Measurements from ENCODE around the gene C10orf62.
A peak's percentile ranks its signal among the peaks of the same experiment; 100 is the strongest.

DNA sequence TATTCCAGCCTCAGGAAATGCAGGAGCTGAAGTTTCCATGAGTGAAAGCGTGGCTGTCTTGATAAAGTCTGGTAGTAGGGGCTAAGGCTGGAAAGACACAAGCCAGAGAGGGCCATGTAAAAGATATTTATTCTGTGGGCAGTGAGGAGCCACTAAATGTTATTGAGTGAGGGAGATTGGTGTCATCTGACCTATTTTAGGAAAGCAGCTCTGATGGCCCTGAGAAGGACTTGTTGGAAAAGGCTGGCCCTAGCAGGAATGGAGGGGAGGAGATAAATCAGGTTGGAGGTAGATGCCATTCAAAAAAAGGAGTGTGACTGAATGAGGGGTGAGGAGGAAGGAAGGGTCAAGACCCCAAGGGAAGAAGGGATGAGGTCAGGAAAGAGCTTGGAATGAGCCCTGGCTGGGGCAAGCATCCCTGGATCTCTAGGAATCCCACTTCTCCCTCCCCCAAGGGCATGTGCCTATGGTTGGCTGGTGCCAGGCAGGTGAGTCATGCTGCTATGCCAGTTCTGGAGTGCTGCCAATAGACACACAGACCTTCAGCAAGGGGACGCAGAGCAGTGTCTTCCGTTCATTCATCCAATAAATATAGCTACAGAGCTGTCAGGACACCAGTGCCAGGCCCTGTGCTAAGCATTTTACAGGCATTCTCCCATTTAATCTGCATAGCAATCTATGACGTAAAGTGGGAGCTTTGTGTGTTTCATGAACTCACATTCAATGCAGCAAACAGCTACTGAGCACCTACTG lies 15.0 kb upstream of the C10orf62 start:
- TF ChIP-seq POLR2AphosphoS5 (IDR thresholded peaks at IDR 0.05; ENCODE audit: insufficient read depth, low read depth, low read length), result peak; percentile 73
- TF ChIP-seq, protein P1, sequence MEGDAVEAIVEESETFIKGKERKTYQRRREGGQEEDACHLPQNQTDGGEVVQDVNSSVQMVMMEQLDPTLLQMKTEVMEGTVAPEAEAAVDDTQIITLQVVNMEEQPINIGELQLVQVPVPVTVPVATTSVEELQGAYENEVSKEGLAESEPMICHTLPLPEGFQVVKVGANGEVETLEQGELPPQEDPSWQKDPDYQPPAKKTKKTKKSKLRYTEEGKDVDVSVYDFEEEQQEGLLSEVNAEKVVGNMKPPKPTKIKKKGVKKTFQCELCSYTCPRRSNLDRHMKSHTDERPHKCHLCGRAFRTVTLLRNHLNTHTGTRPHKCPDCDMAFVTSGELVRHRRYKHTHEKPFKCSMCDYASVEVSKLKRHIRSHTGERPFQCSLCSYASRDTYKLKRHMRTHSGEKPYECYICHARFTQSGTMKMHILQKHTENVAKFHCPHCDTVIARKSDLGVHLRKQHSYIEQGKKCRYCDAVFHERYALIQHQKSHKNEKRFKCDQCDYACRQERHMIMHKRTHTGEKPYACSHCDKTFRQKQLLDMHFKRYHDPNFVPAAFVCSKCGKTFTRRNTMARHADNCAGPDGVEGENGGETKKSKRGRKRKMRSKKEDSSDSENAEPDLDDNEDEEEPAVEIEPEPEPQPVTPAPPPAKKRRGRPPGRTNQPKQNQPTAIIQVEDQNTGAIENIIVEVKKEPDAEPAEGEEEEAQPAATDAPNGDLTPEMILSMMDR (IDR thresholded peaks at IDR 0.05; ENCODE audit: extremely low read depth in 1 of 2, insufficient read depth in 1 of 2, low read depth in 1 of 2, low read length in 2 of 2), result no peak
- TF ChIP-seq JUN (IDR thresholded peaks at IDR 0.05; ENCODE audit: borderline replicate concordance, insufficient read depth, insufficient read length, low read depth), result peak; percentile 84
- TF ChIP-seq, protein P2, sequence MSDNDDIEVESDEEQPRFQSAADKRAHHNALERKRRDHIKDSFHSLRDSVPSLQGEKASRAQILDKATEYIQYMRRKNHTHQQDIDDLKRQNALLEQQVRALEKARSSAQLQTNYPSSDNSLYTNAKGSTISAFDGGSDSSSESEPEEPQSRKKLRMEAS (IDR thresholded peaks at IDR 0.05; ENCODE audit: insufficient read depth, insufficient read length), result no peak
- no peak for TF ChIP-seq POLR2A (IDR thresholded peaks at IDR 0.05; ENCODE audit: low read depth, low read length)
- TF ChIP-seq EZH2 (IDR thresholded peaks at IDR 0.05; ENCODE audit: borderline replicate concordance, low read depth, low read length, severe bottlenecking), result no peak
- peak; percentile 70 for TF ChIP-seq GATA2 (IDR thresholded peaks at IDR 0.05; ENCODE audit: insufficient read depth, insufficient read length, low read depth, low read length)

Measured in endothelial cell of umbilical vein (primary cell).